Measurements from ENCODE around the gene NAT16. TPM values are rescaled to one million over a fixed set of nuclear protein-coding genes. Genes with fewer than 3 reads are reported as not detected.
A peak's percentile ranks its signal among the peaks of the same experiment; 100 is the strongest.

The NAT16 gene
- total RNA-seq, 1 donor from 2014 or later = 0.16 TPM

DNA sequence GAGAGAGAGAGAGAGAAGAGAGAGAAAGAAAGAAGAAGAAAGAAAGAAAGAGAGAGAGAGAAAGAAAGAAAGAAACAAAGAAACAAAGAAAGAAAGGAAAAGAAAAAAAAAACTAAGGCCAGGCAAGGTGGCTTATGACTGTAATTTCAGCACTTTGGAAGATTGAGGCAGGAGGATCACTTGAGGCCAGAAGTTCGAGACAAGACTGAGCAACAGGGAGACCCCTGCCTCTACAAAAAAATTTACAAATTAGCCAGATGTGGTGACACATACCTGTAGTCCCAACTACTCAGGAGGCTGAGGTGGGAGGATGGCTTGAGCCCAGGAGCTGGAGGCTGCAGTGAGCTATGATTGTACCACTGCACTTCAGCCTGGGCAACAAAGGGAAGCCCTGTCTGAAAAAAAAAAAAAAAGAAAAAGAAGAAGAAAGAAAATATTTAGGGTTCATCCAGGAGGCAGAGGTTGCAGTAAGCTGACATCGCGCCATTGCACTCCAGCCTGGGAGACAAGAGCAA lies 50.4 kb downstream of the NAT16 start:
- H3K9me3 ChIP-seq (ENCODE audit: insufficient read depth, low read depth, low read length) = no peaks in the 10 kb centered on the region
- no peaks in the 10 kb centered on the region for H3K27me3 ChIP-seq (ENCODE audit: insufficient read depth, low read length)
- peak overlapping the region; percentile 89 for H3K27ac Mint-ChIP-seq (ENCODE audit: unreplicated experiment)
- FAIRE-seq = no peak
- H3K36me3 ChIP-seq (ENCODE audit: insufficient read depth, low read length) = peaks cover 46% of the 10 kb centered on the region
- H3K4me3 ChIP-seq (ENCODE audit: insufficient read depth, low read depth, low read length) = peak overlapping the region; percentile 96
- peaks cover 54% of the 10 kb centered on the region for H3K79me2 ChIP-seq (ENCODE audit: insufficient read depth, low read length)
- no peak overlapping the region for H2AFZ ChIP-seq (ENCODE audit: low read depth, low read length)
- peaks cover 41% of the 10 kb centered on the region for H3K36me3 Mint-ChIP-seq (ENCODE audit: low read depth, unreplicated experiment)
- DNase-seq (ENCODE audit: low read depth) = no peak
- H3K9ac ChIP-seq (ENCODE audit: low read length) = peak overlapping the region; percentile 93
- peak overlapping the region; percentile 98 for H3K4me2 ChIP-seq (ENCODE audit: low read length)
- peaks cover 2% of the 10 kb centered on the region for H3K9me3 Mint-ChIP-seq (ENCODE audit: unreplicated experiment)
- H4K20me1 ChIP-seq (ENCODE audit: insufficient read depth, low read length) = peaks cover 76% of the 10 kb centered on the region
- H3K27ac ChIP-seq (ENCODE audit: low read depth, low read length) = peak overlapping the region; percentile 37
- peaks cover 37% of the 10 kb centered on the region for H3K4me1 Mint-ChIP-seq (ENCODE audit: low read depth, unreplicated experiment)
- H3K4me1 ChIP-seq (ENCODE audit: insufficient read depth, low read length) = peaks cover 68% of the 10 kb centered on the region
- H3K27me3 Mint-ChIP-seq (ENCODE audit: low read depth, unreplicated experiment) = no peaks in the 10 kb centered on the region
- peak overlapping the region; percentile 99 for H3K4me3 Mint-ChIP-seq (ENCODE audit: unreplicated experiment)
- TF ChIP-seq, protein P1, sequence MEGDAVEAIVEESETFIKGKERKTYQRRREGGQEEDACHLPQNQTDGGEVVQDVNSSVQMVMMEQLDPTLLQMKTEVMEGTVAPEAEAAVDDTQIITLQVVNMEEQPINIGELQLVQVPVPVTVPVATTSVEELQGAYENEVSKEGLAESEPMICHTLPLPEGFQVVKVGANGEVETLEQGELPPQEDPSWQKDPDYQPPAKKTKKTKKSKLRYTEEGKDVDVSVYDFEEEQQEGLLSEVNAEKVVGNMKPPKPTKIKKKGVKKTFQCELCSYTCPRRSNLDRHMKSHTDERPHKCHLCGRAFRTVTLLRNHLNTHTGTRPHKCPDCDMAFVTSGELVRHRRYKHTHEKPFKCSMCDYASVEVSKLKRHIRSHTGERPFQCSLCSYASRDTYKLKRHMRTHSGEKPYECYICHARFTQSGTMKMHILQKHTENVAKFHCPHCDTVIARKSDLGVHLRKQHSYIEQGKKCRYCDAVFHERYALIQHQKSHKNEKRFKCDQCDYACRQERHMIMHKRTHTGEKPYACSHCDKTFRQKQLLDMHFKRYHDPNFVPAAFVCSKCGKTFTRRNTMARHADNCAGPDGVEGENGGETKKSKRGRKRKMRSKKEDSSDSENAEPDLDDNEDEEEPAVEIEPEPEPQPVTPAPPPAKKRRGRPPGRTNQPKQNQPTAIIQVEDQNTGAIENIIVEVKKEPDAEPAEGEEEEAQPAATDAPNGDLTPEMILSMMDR (IDR thresholded peaks at IDR 0.05; ENCODE audit: insufficient read depth, low read depth, low read length) = no peak
- no peak for TF ChIP-seq EZH2 (IDR thresholded peaks at IDR 0.05; ENCODE audit: insufficient read depth, low read length)

DNA sequence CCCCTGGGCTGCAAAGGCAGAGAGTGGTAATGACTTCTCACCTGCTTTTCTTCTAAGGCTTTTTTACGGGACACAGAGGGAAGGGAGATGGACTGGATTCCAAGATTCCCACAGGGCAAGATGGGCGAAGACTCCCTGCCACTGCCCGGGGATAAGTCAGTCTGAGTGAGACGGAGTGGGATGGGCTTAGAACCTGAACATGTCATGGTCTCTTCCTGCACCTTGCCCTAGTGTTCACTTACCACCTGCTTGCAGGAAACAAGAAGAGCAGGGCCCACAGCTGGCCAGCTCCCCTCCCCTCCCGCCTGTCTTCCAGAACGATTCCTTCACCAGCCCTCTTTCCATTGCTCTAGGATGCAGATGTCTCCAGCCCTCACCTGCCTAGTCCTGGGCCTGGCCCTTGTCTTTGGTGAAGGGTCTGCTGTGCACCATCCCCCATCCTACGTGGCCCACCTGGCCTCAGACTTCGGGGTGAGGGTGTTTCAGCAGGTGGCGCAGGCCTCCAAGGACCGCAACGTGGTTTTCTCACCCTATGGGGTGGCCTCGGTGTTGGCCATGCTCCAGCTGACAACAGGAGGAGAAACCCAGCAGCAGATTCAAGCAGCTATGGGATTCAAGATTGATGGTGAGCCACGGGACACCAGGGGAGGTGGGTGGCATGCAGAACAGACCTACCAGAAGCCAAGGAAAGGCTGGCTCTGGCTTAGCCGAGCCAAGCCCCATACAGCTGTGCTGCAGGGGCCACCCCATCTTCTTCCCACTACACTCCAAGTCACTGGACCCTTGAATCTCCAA lies 51.9 kb downstream of the NAT16 start:
- H3K4me3 ChIP-seq (ENCODE audit: insufficient read depth, low read depth, low read length) = peak overlapping the region; percentile 96
- peak overlapping the region; percentile 97 for H3K27ac ChIP-seq (ENCODE audit: low read depth, low read length)
- H3K4me1 Mint-ChIP-seq (ENCODE audit: low read depth, unreplicated experiment) = peaks cover 31% of the 10 kb centered on the region
- TF ChIP-seq, protein P1 (IDR thresholded peaks at IDR 0.05; ENCODE audit: insufficient read depth, low read depth, low read length) = no peak
- no peak for TF ChIP-seq EZH2 (IDR thresholded peaks at IDR 0.05; ENCODE audit: insufficient read depth, low read length)
- DNase-seq (ENCODE audit: low read depth) = no peak
- H3K9ac ChIP-seq (ENCODE audit: low read length) = peak overlapping the region; percentile 93
- peak overlapping the region; percentile 89 for H3K27ac Mint-ChIP-seq (ENCODE audit: unreplicated experiment)
- H3K4me2 ChIP-seq (ENCODE audit: low read length) = peak overlapping the region; percentile 98
- peaks cover 36% of the 10 kb centered on the region for H3K36me3 Mint-ChIP-seq (ENCODE audit: low read depth, unreplicated experiment)
- H3K27me3 ChIP-seq (ENCODE audit: insufficient read depth, low read length) = no peaks in the 10 kb centered on the region
- H3K9me3 ChIP-seq (ENCODE audit: insufficient read depth, low read depth, low read length) = no peaks in the 10 kb centered on the region
- H2AFZ ChIP-seq (ENCODE audit: low read depth, low read length) = no peak overlapping the region
- H3K4me3 Mint-ChIP-seq (ENCODE audit: unreplicated experiment) = peak overlapping the region; percentile 99
- no peaks in the 10 kb centered on the region for H3K27me3 Mint-ChIP-seq (ENCODE audit: low read depth, unreplicated experiment)
- peaks cover 59% of the 10 kb centered on the region for H3K79me2 ChIP-seq (ENCODE audit: insufficient read depth, low read length)
- H3K36me3 ChIP-seq (ENCODE audit: insufficient read depth, low read length) = peaks cover 32% of the 10 kb centered on the region
- H3K4me1 ChIP-seq (ENCODE audit: insufficient read depth, low read length) = peaks cover 65% of the 10 kb centered on the region
- H3K9me3 Mint-ChIP-seq (ENCODE audit: unreplicated experiment) = peaks cover 2% of the 10 kb centered on the region
- FAIRE-seq = no peak
- peaks cover 61% of the 10 kb centered on the region for H4K20me1 ChIP-seq (ENCODE audit: insufficient read depth, low read length)

All from astrocyte (in vitro differentiated cells and primary cell).